Measurements from ENCODE around the gene LGALS9. TPM values are rescaled to one million over a fixed set of nuclear protein-coding genes. Genes with fewer than 3 reads are reported as not detected.
"Not testable (repeated sequence)": the region's sequence is repeated elsewhere in the genome, so short reads cannot be mapped to it uniquely, and the experiment has no call there.

The LGALS9 gene
- total RNA-seq, 1 donor from 2014 or later = 16.9 TPM

DNA sequence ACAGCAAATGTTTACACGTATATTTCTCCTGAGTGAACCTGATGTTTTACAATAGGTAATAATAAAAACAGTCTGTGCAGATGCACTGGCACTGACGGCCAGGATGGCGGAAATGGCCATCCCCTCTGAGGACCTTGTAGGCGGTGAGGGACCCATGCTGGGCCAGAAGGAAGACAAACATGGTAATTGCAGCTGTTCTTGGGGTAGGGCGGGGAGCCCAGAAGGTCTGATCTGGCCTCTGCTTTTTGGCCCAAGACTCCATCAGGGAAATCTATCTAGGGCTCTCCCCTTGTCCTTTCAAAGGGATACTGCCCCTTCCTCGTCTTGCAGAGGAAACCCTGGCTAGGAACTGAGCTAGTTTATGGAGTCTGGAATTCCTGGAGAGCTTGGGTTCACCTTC lies 7.4 kb upstream of the LGALS9 start:
- DNase-seq (peak; percentile 51), ATAC-seq (peak; percentile 90)
- intact Hi-C loops (cut with micrococcal nuclease) = no loop called here

DNA sequence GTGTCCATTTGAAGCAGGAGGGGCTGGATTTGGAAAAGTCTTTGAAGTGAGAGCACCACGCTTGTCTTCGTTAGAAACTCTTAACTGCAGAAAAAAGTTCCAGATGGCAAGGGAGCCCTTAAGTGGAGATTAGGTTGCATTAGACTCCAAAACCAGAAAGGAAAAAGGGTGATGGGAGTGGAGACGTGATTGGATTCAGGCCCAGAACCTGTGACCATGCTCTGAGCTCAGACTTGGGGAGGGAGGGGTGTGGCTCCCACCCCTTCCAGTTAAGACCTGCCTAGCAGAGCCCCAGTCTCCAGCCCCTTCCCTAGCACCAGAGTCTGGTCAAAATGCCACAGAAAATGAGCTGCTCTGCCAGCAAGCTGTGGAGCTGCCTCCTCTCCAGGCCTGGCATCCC lies 6.4 kb upstream of the LGALS9 start:
- intact Hi-C loops (cut with micrococcal nuclease) = no loop called here
- ATAC-seq (peak; percentile 25), DNase-seq (no peak)

- ATAC-seq = no peak
- DNase-seq = no peak
- intact Hi-C loops (cut with micrococcal nuclease) = no loop called here
These were observed 5.1 kb upstream of the LGALS9 start for GRCh38 chr17:27625856-27626255.

GRCh38 chr17:27627514-27627913 lies 3.5 kb upstream of the LGALS9 start:
- intact Hi-C loops (cut with micrococcal nuclease) = no loop called here
- DNase-seq (no peak), ATAC-seq (no peak)

DNA sequence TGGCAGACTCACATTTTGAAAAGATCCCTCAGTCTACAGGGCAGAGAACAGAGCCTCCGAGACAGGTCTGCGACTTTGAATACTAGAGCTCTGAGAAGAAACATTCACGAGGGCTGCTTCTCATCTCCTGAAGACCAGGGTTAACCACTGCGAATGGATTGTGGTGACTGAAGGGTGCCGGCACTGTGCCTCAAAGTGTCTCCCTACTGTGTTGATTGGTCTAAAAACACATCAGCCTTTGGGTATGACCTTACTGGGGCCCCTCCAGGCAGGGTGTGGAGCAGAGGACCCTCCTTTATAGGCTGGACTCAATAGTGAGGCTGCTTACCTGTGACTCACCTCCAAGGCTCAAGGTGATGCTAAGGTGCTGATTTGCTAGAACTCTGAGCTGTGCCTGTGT lies 2.6 kb upstream of the LGALS9 start:
- no peak for DNase-seq
- intact Hi-C loops (cut with micrococcal nuclease) = no loop called here
- ATAC-seq = no peak

- intact Hi-C loops (cut with micrococcal nuclease); ATAC-seq; DNase-seq: not testable (repeated sequence)
These were observed 1.7 kb upstream of the LGALS9 start for GRCh38 chr17:27629260-27629659.

DNA sequence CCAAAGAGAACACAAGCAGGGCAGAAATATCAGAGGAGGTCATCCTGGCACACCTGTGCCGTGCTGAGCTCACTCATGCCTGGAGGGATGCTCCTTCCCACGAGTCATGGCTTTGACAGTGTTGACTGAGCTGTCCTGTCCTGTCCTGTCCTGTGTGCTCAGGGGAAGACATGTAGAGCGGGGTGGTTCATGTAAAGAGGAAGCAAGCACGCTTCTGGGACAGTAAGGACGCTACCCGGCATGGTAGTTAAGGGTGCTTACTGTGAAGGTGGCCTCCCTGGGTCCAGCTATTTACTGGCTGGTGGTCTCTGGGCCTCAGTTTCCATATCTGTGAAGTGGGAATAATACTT lies 398 bp downstream of the LGALS9 start:
- intact Hi-C loops (cut with micrococcal nuclease) = no loop called here

DNA sequence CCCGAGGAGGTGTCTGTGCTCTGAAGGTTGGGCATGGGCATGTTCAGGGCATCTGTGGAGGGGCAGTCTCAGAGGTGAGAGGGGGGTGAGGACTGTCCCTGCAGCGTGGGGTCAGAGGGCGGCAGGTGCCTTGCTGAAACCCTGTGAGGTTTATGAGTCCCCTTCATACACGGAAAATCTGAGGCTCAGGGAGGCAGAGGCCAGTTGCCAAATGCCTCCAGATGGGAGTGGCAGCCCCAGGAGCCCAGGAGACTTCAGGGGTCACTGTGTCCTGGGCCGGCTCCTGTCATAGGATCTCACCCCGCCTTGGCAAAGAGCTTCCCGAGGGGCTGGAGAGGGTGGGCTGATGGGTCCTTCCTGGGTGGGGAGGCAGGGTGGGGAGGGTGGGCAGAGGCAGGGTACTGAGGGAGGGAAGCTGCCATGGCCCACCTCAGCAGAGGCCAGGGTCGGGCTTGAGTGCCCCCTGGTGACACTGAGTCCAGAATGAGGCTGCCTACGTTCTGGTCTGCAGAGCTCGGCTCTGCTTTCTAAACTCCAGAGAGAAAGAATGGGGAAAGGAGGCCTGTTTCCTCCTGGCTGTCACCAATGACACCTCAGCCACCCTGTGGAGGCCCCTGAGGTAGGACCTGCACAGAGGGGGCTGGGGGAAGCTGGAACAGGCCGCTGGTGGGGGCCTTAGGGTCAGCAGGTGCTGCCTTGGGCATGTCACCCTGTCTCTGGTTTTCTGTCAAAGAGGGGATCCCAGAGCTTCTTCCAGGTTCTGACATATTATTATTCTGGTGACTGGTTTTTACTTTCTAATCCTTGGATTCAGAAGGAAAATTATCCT lies 1.1 kb downstream of the LGALS9 start:
- ATAC-seq (peak; percentile 1), DNase-seq (no peak)
- intact Hi-C loops (cut with micrococcal nuclease) = no loop called here

More for the DNA sequence above, 398 bp downstream of the LGALS9 start:
- ATAC-seq = peak; percentile 9
- no peak for DNase-seq

- intact Hi-C loops (cut with micrococcal nuclease) = not testable (repeated sequence)
- DNase-seq (peak; percentile 85), ATAC-seq (peak; percentile 94)
These were observed 1.8 kb downstream of the LGALS9 start for GRCh38 chr17:27632766-27633165.

GRCh38 chr17:27633312-27634025 lies 2.5 kb downstream of the LGALS9 start:
- DNase-seq (peak; percentile 48), ATAC-seq (peak; percentile 71)
- intact Hi-C loops (cut with micrococcal nuclease) = no loop called here

DNA sequence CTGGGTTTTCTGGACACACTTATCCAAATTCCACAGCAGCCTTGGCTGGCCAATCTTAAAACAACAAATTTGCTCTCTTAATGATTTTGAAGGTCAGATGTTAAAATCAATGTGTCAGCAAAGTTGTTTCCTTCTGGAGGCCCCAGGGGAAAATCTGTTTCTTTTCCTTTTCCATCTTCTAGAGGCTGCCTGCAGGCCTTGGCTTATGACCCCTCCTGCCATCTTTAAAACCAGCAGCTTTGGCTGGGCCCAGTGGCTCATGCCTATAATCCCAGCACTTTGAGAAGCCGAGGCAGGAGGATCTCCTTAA lies 3.0 kb downstream of the LGALS9 start:
- DNase-seq (no peak), ATAC-seq (no peak)
- intact Hi-C loops (cut with micrococcal nuclease) = no loop called here

- ATAC-seq (no peak), DNase-seq (no peak)
- intact Hi-C loops (cut with micrococcal nuclease) = no loop called here
These were observed 3.8 kb downstream of the LGALS9 start for GRCh38 chr17:27634776-27635175.

DNA sequence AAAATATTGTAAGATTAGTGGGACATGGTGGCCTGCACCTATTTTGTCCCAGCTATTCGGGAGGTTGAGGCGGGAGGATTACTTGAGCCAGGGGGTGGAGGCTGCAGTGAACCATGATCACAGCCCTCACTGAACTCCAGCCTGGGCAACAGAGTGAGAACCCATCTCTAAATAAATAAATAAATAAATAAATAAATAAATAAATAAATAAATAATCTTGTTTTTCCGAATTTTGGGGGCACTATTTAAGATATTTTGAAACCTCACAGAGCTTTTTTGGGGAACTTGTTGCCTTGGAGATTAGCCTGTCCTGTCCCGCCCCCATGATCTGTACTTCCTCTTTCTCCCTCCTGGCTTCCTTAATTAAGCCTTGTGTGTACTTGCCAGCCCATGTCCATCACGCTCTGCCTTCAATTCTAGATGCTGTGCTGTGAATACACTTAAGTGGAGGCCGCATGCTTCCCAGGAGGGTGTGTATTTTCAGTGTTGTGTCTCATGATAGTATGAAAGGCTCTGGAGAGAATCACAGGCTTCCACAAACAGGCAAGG lies 4.4 kb downstream of the LGALS9 start:
- DNase-seq = no peak
- no peak for ATAC-seq
- intact Hi-C loops (cut with micrococcal nuclease) = no loop called here

GRCh38 chr17:27636005-27636520 lies 5.1 kb downstream of the LGALS9 start:
- intact Hi-C loops (cut with micrococcal nuclease); DNase-seq; ATAC-seq: not testable (repeated sequence)

GRCh38 chr17:27637818-27638217 lies 6.8 kb downstream of the LGALS9 start:
- intact Hi-C loops (cut with micrococcal nuclease); ATAC-seq; DNase-seq: not testable (repeated sequence)

DNA sequence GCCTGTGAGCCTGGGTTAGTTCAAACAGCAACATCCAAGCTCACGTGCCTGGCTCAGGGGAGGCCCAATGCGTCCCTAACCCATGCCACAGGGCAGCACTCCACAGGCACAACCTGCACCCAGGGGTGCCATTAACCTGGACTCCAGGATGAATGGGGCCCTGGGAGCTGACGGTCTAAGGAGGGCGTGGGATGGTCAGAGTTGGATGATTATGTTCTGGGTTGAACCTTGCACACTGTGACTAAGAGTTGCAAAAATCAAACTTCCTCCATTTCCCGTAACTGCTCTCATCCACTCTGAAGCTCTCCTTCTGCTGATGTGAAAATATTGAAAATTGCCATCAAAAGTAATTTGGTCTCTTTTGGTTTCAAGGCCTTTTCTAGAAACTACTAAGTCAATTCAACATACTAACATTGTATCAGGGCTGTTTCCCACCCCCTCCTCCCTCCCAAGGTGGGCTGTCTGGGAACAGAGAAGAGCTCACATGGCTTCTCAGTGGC lies 7.5 kb downstream of the LGALS9 start:
- intact Hi-C loops (cut with micrococcal nuclease); ATAC-seq; DNase-seq: not testable (repeated sequence)

DNA sequence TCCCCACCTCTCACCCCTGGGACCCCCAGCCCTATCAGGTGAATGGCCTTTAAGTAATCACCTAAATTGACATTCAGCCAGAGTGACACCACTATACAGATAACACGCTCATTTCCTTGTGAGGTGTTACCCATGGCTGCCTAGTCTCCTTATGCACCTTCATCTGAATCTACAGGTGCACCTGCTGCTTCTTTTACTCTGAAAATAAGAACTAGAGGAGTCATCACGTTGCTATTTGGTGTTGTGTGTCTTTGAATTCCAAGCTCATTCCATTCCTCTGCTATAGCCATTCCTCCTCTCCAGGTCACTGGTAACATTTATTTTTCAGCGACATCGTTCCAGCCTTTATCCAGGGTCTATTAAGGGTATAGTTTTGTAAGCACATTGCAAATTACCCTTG lies 9.8 kb downstream of the LGALS9 start:
- DNase-seq (no peak), ATAC-seq (no peak)
- intact Hi-C loops (cut with micrococcal nuclease) = no loop called here

GRCh38 chr17:27644586-27644985 lies 13.6 kb downstream of the LGALS9 start:
- intact Hi-C loops (cut with micrococcal nuclease) = no loop called here
- peak; percentile 64 for DNase-seq
- peak; percentile 78 for ATAC-seq

GRCh38 chr17:27645621-27646020 lies 14.6 kb downstream of the LGALS9 start:
- intact Hi-C loops (cut with micrococcal nuclease); ATAC-seq; DNase-seq: not testable (repeated sequence)

GRCh38 chr17:27646232-27646631 lies 15.2 kb downstream of the LGALS9 start:
- ATAC-seq (no peak), DNase-seq (no peak)
- intact Hi-C loops (cut with micrococcal nuclease) = no loop called here
